Subcutaneous abdominal adipose tissue (tissue), 5 donors: ENCODE data around the gene WDR38.

Experiments used
- H3K27ac ChIP-seq: one replicate; pipeline ENCODE4 v1.7.0; 2013; ENCODE audit warnings: low read depth, mild to moderate bottlenecking, inconsistent platforms, low read length, moderate library complexity
- H3K27me3 ChIP-seq, 5 donors: one replicate each; pipeline ENCODE4 v1.7.0; 2013; ENCODE audit warnings: low read length in 5 of 5, inconsistent platforms in 1 of 5; ENCODE audit not compliant: control insufficient read depth in 5 of 5, insufficient read depth in 4 of 5
- H3K36me3 ChIP-seq, 5 donors: one replicate each; pipeline ENCODE4 v1.7.0; 2013; ENCODE audit warnings: low read length in 5 of 5; ENCODE audit not compliant: control insufficient read depth in 5 of 5, insufficient read depth in 5 of 5
- H3K4me1 ChIP-seq, 5 donors: one replicate each; pipeline ENCODE4 v1.7.0; 2013; ENCODE audit warnings: low read length in 5 of 5, mild to moderate bottlenecking in 3 of 5, moderate library complexity in 1 of 5; ENCODE audit not compliant: control insufficient read depth in 5 of 5, insufficient read depth in 5 of 5
- H3K4me3 ChIP-seq, 5 donors: one replicate each; pipeline ENCODE4 v1.7.0; 2013; ENCODE audit warnings: low read length in 5 of 5, low read depth in 1 of 5
- H3K9ac ChIP-seq, 5 donors: one replicate each; pipeline ENCODE4 v1.7.0; 2013; ENCODE audit warnings: low read length in 5 of 5, mild to moderate bottlenecking in 4 of 5, moderate library complexity in 3 of 5
- H3K9me3 ChIP-seq, 5 donors: one replicate each; pipeline ENCODE4 v1.7.0; 2013; ENCODE audit warnings: low read length in 5 of 5; ENCODE audit not compliant: control insufficient read depth in 5 of 5
- donor health status: healthy.
- donor health status: healthy.
- donor health status: healthy.
- donor health status: healthy.
- donor health status: healthy.

The WDR38 gene

GRCh38 chr9:124855944-124856765 is 2.9 kb downstream of the WDR38 start:
- H3K4me1 ChIP-seq, result peaks cover 11 to 42% (median 40%) of the 10 kb centered on the region in 5 donors

DNA sequence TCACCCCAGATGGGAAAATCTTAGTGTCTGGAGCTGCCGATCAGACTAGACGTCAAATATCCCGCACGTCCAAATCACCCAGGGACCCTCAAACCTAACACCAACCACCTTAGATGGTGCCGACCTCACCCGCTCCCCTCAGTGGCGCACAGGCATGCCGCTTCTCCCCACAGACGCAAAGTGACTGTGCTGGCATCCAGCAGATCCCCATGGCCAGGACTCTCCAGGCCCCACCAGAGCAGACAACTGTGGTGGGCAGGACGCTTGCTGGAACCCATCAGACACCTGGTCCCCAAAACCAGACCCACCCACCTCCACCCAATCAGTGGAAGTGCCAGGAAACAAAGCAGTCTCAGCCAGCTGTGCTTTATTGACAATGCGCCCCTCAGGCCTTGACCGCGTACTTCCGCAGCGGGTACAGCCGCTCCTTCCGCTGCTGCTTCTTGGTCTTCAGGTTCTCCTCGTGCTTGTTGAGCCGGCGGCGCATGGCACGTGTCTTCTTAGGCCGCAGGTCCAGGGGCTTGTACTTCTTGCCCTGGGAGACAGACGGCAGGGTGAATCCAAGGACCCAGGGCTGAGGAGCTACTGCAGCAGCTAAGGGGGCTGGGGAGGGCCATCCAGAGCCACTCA is 4.4 kb downstream of the WDR38 start:
- Histone ChIP-seq H3K9ac (no peak overlapping the region), H3K9me3 (no peaks in the 10 kb centered on the region), H3K27ac (no peak overlapping the region), H3K4me1 (peaks cover 8 to 44% (median 37%) of the 10 kb centered on the region in 5 donors), H3K4me3 (no peak overlapping the region), H3K27me3 (no peaks in the 10 kb centered on the region), H3K36me3 (peaks cover 0 to 49% (median 41%) of the 10 kb centered on the region in 5 donors)

More at GRCh38 chr9:124855944-124856765, 2.9 kb downstream of the WDR38 start:
- Histone ChIP-seq H3K27me3 (no peaks in the 10 kb centered on the region), H3K9me3 (no peaks in the 10 kb centered on the region), H3K4me3 (no peak overlapping the region), H3K36me3 (peaks cover 0 to 49% (median 41%) of the 10 kb centered on the region in 5 donors), H3K9ac (no peak overlapping the region), H3K27ac (no peak overlapping the region)

GRCh38 chr9:124858330-124859046 is 5.2 kb downstream of the WDR38 start:
- peaks cover 0 to 49% (median 41%) of the 10 kb centered on the region in 5 donors for H3K36me3 ChIP-seq

DNA sequence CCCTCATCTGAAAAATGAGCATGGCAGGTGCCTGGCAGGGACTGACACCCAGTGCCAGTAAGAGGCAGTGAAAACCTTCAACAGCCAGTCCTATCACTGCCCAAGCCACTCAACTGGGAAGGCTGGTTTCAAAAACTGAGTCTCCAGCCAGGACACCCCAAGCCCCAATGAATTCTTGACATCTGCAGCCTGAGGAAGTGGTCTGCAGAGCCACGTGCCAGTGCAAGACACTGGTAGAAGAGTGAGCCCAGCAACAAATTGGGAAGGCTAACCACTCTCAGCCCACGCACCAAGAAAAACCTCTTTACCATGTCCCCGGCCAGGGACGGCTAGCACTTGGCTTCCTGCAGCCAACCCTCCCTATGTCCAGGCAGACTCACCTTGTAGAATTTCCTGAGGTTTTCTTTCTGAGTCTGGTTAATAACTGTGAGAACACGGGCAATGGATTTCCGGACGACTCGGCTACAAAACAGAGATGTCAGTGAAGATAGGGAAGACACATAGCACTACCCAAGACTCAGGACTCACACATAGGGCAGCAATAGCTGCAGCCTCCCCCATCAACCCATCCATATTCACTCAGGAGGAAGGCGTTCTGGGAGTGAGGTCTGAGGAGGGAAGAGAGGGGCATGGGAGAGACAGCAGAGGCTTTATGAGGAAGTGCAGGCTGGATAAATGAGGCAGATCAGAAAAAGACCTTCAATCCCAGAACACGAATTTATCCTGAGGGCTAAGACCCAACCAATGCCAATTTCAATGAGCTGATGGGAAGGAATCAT is 6.7 kb downstream of the WDR38 start:
- Histone ChIP-seq H3K27me3 (no peaks in the 10 kb centered on the region), H3K4me3 (peak overlapping the region in 2 of 5 donors; percentile 77 to 92), H3K36me3 (peaks cover 0 to 49% (median 41%) of the 10 kb centered on the region in 5 donors)

More at GRCh38 chr9:124858330-124859046, 5.2 kb downstream of the WDR38 start:
- Histone ChIP-seq H3K9ac (peak overlapping the region in 3 of 5 donors; percentile 56 to 95 (median 87)), H3K4me3 (no peak overlapping the region), H3K4me1 (peaks cover 6 to 38% (median 31%) of the 10 kb centered on the region in 5 donors), H3K27me3 (no peaks in the 10 kb centered on the region), H3K9me3 (no peaks in the 10 kb centered on the region), H3K27ac (no peak overlapping the region)

DNA sequence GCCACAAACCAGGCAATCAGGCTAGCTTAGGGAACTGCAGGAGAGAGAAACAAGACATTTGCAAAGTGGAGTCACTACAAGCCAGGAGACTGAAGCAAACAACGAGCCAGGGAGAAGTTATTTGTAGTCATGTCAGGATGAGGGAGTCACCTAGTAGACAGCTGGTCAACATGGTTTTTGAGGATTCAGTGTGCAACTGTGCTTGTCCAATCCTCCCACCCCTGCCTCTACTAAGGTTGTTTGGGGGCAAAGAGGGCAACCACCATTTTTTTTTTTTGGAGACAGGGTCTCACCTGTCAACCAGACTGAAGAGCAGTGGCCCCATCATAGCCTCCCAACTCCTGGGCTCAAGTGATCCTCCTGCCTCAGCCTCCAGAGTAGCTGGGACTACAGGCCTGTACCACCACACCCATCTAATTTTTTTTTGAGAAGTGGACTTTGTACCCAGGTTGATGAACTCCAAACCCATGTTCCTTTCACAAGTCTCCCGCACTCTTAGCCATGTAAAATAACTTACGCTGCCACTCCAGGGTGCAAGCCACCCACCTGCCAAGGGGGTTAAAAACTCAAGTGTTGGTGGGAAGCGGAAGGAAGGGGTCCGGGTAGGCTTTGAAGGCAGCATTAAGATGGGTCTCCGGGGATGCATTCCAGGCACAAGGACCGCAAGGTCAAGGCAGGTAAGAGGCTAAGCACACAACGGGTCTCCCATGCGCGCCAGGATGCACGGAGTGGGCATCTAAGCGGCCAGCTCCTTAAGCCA is 7.5 kb downstream of the WDR38 start:
- Histone ChIP-seq H3K4me3 (peak overlapping the region; percentile 77 to 92 (median 86)), H3K36me3 (peaks cover 0 to 49% (median 41%) of the 10 kb centered on the region in 5 donors), H3K9me3 (no peaks in the 10 kb centered on the region), H3K27ac (peak overlapping the region; percentile 87), H3K27me3 (no peaks in the 10 kb centered on the region), H3K9ac (peak overlapping the region; percentile 73 to 95 (median 90)), H3K4me1 (peaks cover 6 to 37% (median 30%) of the 10 kb centered on the region in 5 donors)

More for the DNA sequence above, 6.7 kb downstream of the WDR38 start:
- no peak overlapping the region for H3K27ac ChIP-seq
- no peaks in the 10 kb centered on the region for H3K9me3 ChIP-seq
- peaks cover 6 to 37% (median 30%) of the 10 kb centered on the region in 5 donors for H3K4me1 ChIP-seq
- peak overlapping the region; percentile 70 to 95 (median 87) for H3K9ac ChIP-seq

DNA sequence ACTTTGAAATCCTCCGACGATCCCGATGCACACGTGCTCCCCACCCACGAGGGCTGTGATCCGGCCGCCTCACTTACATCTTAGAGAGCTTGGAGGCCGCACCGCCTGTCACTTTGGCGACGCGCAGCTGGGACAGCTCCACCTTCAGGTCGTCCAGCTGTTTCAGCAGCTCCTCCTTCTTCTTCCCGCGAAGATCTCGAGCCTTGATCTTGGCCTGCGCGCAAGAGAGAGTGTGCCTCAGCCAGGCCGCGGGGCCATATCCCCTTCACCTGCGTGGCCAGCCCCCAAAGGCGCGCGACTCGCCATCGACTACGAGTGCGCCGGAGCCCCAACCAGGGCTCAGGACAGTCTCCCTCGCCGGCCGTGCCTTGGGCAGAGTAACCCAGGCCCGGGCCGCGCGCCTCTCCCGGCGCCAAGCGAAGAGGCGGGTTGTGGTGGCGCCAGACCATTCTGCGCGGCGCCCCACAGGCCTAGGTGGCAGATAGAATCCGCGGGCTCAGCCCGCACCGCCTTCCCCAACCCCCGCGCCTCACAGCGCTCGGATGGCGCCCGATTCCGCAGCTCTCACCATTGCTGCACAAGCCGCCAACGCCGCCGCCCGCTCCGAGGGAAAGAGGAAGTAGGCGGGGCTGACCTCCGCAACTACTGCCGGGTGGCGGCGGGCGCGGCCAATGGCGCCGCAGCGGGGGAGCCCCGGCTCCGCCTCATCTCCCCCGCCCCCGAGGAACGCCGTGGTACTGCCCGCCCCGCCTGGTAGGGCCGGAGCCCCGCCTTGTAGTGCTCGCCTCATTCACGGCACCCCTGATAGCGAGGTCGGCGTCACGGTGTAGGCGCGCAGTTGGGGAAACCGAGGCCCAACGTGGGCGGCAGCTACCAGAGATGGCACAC is 8.3 kb downstream of the WDR38 start, which contains the start of the genes ARPC5L and RPL35:
Gene ARPC5L, plus strand, starts transcription at position 789 of the 888 bp plus-strand sequence. CDS start 7,161 bp downstream, outside the sequence.
Gene RPL35, minus strand, starts transcription at position 616 of the 888 bp plus-strand sequence. Its CDS starts 45 bp downstream, at position 571.
- no peaks in the 10 kb centered on the region for H3K27me3 ChIP-seq
- H3K36me3 ChIP-seq, result peaks cover 0 to 42% (median 41%) of the 10 kb centered on the region in 5 donors
- peak within 1 kb of the TSS; percentile 87 for H3K27ac ChIP-seq
- no peaks in the 10 kb centered on the region for H3K9me3 ChIP-seq
- peaks cover 6 to 37% (median 30%) of the 10 kb centered on the region in 5 donors for H3K4me1 ChIP-seq
- H3K4me3 ChIP-seq, result peak within 1 kb of the TSS; percentile 86 to 93 (median 86)
- H3K9ac ChIP-seq, result peak within 1 kb of the TSS; percentile 73 to 95 (median 92)

DNA sequence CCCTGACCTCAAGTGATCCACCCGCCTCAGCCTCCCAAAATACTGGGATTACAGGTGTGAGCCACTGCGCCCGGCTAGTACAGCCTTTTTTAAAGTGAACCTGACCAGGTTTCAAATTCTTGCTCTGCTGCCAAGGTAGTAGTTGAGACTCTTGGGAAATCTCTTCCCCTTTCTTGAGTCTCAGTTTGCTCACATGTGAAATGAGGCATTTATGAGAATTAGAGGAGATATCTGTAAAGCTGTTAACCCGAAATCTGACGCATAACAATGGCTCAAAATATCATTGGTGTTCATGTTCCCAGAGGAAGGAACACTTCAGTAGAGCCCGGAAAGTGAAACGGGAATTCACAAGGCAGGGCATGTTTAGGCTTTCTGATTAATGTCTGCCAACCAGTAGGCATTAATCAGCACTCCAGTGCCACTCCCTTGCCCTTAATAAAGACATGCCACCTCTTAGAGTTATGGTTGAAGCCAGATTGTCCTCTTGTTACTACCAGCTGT is 10.2 kb downstream of the WDR38 start:
- H3K9me3 ChIP-seq, result no peaks in the 10 kb centered on the region
- H3K27ac ChIP-seq, result no peak overlapping the region
- H3K36me3 ChIP-seq, result peaks cover 0 to 23% (median 22%) of the 10 kb centered on the region in 5 donors
- peaks cover 7 to 46% (median 39%) of the 10 kb centered on the region in 5 donors for H3K4me1 ChIP-seq
- H3K4me3 ChIP-seq, result no peak overlapping the region
- H3K9ac ChIP-seq, result no peak overlapping the region
- H3K27me3 ChIP-seq, result no peaks in the 10 kb centered on the region
